ENCODE measurements around the gene FAM209B. TPM values are rescaled to one million over a fixed set of nuclear protein-coding genes. Genes with fewer than 3 reads are reported as not detected.
"Not testable (repeated sequence)": the region's sequence is repeated elsewhere in the genome, so short reads cannot be mapped to it uniquely, and the experiment has no call there.

The FAM209B gene
- total and polyA plus RNA-seq, 2 experiments from 2014 or later: not detected

- no peak overlapping the region for H2AFZ ChIP-seq
- no peak for TF ChIP-seq EZH2 (IDR thresholded peaks at IDR 0.05; ENCODE audit: insufficient read depth, poor library complexity, severe bottlenecking)
- no peak for TF ChIP-seq EZH2phosphoT487 (IDR thresholded peaks at IDR 0.05; ENCODE audit: insufficient read depth, low read depth)
- WGBS, 2 experiments (ENCODE audit: low coverage in 1 of 2, low lambda C conversion rate in 2 of 2, missing lambda C conversion rate in 2 of 2): 84 to 89% methylated on average over 6 of the region's 6 CpGs
- peaks cover 15% of the 10 kb centered on the region; the same call in 1 of the 2 replicates for H3F3A ChIP-seq (ENCODE audit: insufficient read depth)
- H3K4me1 ChIP-seq (ENCODE audit: insufficient read depth): peaks cover 11% of the 10 kb centered on the region
- no peak overlapping the region for H3K9ac ChIP-seq
- in situ Hi-C loops (cut with MboI): loop anchor here (10.0 kb wide), 1 partner anchor 416 kb away; no protein-coding TSS in a partner anchor
- H3K4me2 ChIP-seq (ENCODE audit: unreplicated experiment): no peak overlapping the region
- H3K27ac ChIP-seq: no peak overlapping the region
- no peaks in the 10 kb centered on the region for H4K20me1 ChIP-seq (ENCODE audit: insufficient read depth)
- H3K9me3 ChIP-seq (ENCODE audit: low read depth): no peaks in the 10 kb centered on the region
- H3K9me2 ChIP-seq (ENCODE audit: insufficient read depth): no peaks in the 10 kb centered on the region
- H3K4me3 ChIP-seq: no peak overlapping the region
- no peaks in the 10 kb centered on the region for H3K27me3 ChIP-seq (replicated peaks; ENCODE audit: insufficient read depth)
- H3K36me3 ChIP-seq (ENCODE audit: low read depth): no peaks in the 10 kb centered on the region
- H3K79me2 ChIP-seq (ENCODE audit: insufficient read depth): no peaks in the 10 kb centered on the region
- no peak for DNase-seq
Observed at GRCh38 chr20:56558968-56559367, 25.9 kb downstream of the FAM209B start.

DNA sequence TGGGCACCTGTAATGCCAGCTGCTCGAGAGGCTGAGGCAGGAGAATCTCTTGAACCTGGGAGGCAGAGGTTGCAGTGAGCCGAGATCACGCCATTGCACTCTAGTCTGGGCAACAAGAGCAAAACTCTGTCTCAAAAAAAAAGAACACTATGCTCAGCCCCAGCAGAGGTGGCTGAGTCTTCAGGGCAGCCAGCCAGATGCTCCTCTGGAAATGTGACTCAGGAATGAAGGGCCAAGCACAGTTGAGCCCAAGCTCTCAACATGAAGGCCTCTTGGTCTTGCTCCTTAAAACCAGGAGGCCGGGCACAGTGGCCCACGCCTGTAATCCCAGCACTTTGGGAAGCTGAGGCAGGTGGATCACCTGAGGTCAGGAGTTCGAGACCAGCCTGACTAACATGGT is 31.5 kb downstream of the FAM209B start:
- H3K36me3 ChIP-seq (ENCODE audit: low read depth); H3F3A ChIP-seq (ENCODE audit: insufficient read depth); H2AFZ ChIP-seq; H3K27ac ChIP-seq; H3K9me2 ChIP-seq (ENCODE audit: insufficient read depth); H3K27me3 ChIP-seq (replicated peaks; ENCODE audit: insufficient read depth); H3K4me2 ChIP-seq (ENCODE audit: unreplicated experiment); H3K9ac ChIP-seq; H3K9me3 ChIP-seq (ENCODE audit: low read depth); H3K4me1 ChIP-seq (ENCODE audit: insufficient read depth); H3K79me2 ChIP-seq (ENCODE audit: insufficient read depth); in situ Hi-C loops (cut with MboI); H3K4me3 ChIP-seq; H4K20me1 ChIP-seq (ENCODE audit: insufficient read depth): not testable (repeated sequence)
- DNase-seq: peak; percentile 67
- WGBS, 2 experiments (ENCODE audit: low coverage in 1 of 2, low lambda C conversion rate in 2 of 2, missing lambda C conversion rate in 2 of 2): 81 to 84% methylated on average over 5 to 6 of the region's 6 CpGs

DNA sequence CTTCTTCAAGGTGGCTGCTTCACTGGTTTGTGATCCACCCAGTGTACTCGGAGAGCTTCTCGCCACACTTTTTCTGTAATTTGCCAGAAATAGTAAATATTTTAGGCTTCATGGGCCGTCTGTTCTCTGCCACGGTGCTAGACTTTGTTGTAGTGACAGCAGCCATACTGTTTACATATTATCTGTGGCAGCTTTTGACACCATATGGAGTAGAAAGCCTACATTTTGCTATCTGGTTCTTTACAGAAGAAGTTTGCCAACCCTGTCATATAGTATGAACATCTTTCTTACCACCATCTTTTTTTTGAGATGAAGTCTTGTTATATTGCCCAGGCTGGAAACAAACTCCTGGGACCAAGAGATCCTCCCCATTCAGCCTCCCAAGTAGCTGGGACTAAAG is 32.5 kb downstream of the FAM209B start:
- no peaks in the 10 kb centered on the region for H3K9me3 ChIP-seq (ENCODE audit: low read depth)
- TF ChIP-seq EZH2phosphoT487 (IDR thresholded peaks at IDR 0.05; ENCODE audit: insufficient read depth, low read depth) (no peak), EZH2 (IDR thresholded peaks at IDR 0.05; ENCODE audit: insufficient read depth, poor library complexity, severe bottlenecking) (no peak)

GRCh38 chr20:56566621-56567020 is 33.6 kb downstream of the FAM209B start:
- Histone ChIP-seq H3K27me3 (replicated peaks; ENCODE audit: insufficient read depth) (no peaks in the 10 kb centered on the region; the same call in 1 of the 2 replicates), H3F3A (ENCODE audit: insufficient read depth) (no peaks in the 10 kb centered on the region), H4K20me1 (ENCODE audit: insufficient read depth) (no peaks in the 10 kb centered on the region), H3K9me3 (ENCODE audit: low read depth) (no peaks in the 10 kb centered on the region), H3K27ac (no peak overlapping the region), H3K4me3 (no peak overlapping the region), H3K9me2 (ENCODE audit: insufficient read depth) (no peaks in the 10 kb centered on the region), H3K36me3 (ENCODE audit: low read depth) (no peaks in the 10 kb centered on the region), H3K79me2 (ENCODE audit: insufficient read depth) (no peaks in the 10 kb centered on the region), H2AFZ (no peak overlapping the region), H3K4me2 (ENCODE audit: unreplicated experiment) (no peak overlapping the region), H3K4me1 (ENCODE audit: insufficient read depth) (no peaks in the 10 kb centered on the region), H3K9ac (no peak overlapping the region)
- 77 to 80% methylated on average over 3 of the region's 3 CpGs for WGBS, 2 experiments (ENCODE audit: low coverage in 1 of 2, low lambda C conversion rate in 2 of 2, missing lambda C conversion rate in 2 of 2)
- no peak for TF ChIP-seq EZH2phosphoT487 (IDR thresholded peaks at IDR 0.05; ENCODE audit: insufficient read depth, low read depth)
- TF ChIP-seq EZH2 (IDR thresholded peaks at IDR 0.05; ENCODE audit: insufficient read depth, poor library complexity, severe bottlenecking): no peak
- in situ Hi-C loops (cut with MboI): no loop called here
- DNase-seq: no peak

More for the DNA sequence above, 32.5 kb downstream of the FAM209B start:
- no peak overlapping the region for H2AFZ ChIP-seq
- H3K9ac ChIP-seq: no peak overlapping the region
- H3K4me1 ChIP-seq (ENCODE audit: insufficient read depth): no peaks in the 10 kb centered on the region
- in situ Hi-C loops (cut with MboI): no loop called here
- H4K20me1 ChIP-seq (ENCODE audit: insufficient read depth): no peaks in the 10 kb centered on the region
- no peak overlapping the region for H3K4me3 ChIP-seq
- WGBS, 2 experiments (ENCODE audit: low coverage in 1 of 2, low lambda C conversion rate in 2 of 2, missing lambda C conversion rate in 2 of 2): 76 to 77% methylated on average over 4 of the region's 4 CpGs
- DNase-seq: no peak
- no peaks in the 10 kb centered on the region; the same call in 1 of the 2 replicates for H3K27me3 ChIP-seq (replicated peaks; ENCODE audit: insufficient read depth)
- H3K27ac ChIP-seq: no peak overlapping the region
- no peaks in the 10 kb centered on the region for H3K36me3 ChIP-seq (ENCODE audit: low read depth)
- no peaks in the 10 kb centered on the region for H3F3A ChIP-seq (ENCODE audit: insufficient read depth)
- H3K9me2 ChIP-seq (ENCODE audit: insufficient read depth): no peaks in the 10 kb centered on the region
- H3K4me2 ChIP-seq (ENCODE audit: unreplicated experiment): no peak overlapping the region
- no peaks in the 10 kb centered on the region for H3K79me2 ChIP-seq (ENCODE audit: insufficient read depth)

DNA sequence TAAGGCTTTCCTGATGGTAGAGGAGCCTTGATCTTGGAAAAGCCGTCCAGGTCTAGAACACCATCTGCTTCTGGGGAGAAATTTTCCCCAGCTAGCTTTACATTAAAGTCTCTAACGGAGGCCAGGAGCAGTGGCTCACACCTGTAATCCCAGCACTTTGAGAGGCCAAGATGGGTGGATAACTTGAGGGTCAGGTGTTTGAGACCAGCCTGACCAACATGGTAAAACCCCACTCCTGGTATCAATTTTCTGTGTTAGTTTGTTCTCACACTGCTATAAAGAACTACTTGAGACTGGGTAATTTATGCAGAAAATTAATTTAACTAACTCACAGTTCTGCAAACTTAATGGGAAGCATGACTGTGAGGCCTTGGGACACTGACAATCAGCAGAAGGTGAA is 37.8 kb downstream of the FAM209B start:
- H3K36me3 ChIP-seq (ENCODE audit: low read depth): no peaks in the 10 kb centered on the region
- H4K20me1 ChIP-seq (ENCODE audit: insufficient read depth): no peaks in the 10 kb centered on the region
- H3F3A ChIP-seq (ENCODE audit: insufficient read depth): no peaks in the 10 kb centered on the region
- no peak overlapping the region for H3K27ac ChIP-seq
- no peaks in the 10 kb centered on the region for H3K4me1 ChIP-seq (ENCODE audit: insufficient read depth)
- no peak for DNase-seq
- H2AFZ ChIP-seq: no peak overlapping the region
- no peak overlapping the region for H3K4me3 ChIP-seq
- H3K9me3 ChIP-seq (ENCODE audit: low read depth): no peaks in the 10 kb centered on the region
- H3K4me2 ChIP-seq (ENCODE audit: unreplicated experiment): no peak overlapping the region
- no peaks in the 10 kb centered on the region for H3K9me2 ChIP-seq (ENCODE audit: insufficient read depth)
- 50 to 67% methylated on average over 2 of the region's 2 CpGs for WGBS, 2 experiments (ENCODE audit: low coverage in 1 of 2, low lambda C conversion rate in 2 of 2, missing lambda C conversion rate in 2 of 2)
- no peaks in the 10 kb centered on the region; the same call in 1 of the 2 replicates for H3K27me3 ChIP-seq (replicated peaks; ENCODE audit: insufficient read depth)
- no peak for TF ChIP-seq EZH2 (IDR thresholded peaks at IDR 0.05; ENCODE audit: insufficient read depth, poor library complexity, severe bottlenecking)
- no peak for TF ChIP-seq EZH2phosphoT487 (IDR thresholded peaks at IDR 0.05; ENCODE audit: insufficient read depth, low read depth)
- no peaks in the 10 kb centered on the region for H3K79me2 ChIP-seq (ENCODE audit: insufficient read depth)
- in situ Hi-C loops (cut with MboI): no loop called here
- no peak overlapping the region for H3K9ac ChIP-seq
